ENCODE measurements around the gene HMOX2.
A peak's percentile ranks its signal among the peaks of the same experiment; 100 is the strongest.

HMOX2 gene

GRCh38 chr16:4501071-4501478 is 24.9 kb downstream of the HMOX2 start:
- Mint-ChIP-seq H3K36me3 (ENCODE audit: low read depth) (peaks cover 26% of the 10 kb centered on the region), H3K9me3 (no peaks in the 10 kb centered on the region), H3K27ac (no peak overlapping the region), H3K4me1 (ENCODE audit: low read depth) (peaks cover 61% of the 10 kb centered on the region), H3K4me3 (no peak overlapping the region), H3K27me3 (ENCODE audit: low read depth) (no peaks in the 10 kb centered on the region)
- DNase-seq (ENCODE audit: low spot score): no peak

DNA sequence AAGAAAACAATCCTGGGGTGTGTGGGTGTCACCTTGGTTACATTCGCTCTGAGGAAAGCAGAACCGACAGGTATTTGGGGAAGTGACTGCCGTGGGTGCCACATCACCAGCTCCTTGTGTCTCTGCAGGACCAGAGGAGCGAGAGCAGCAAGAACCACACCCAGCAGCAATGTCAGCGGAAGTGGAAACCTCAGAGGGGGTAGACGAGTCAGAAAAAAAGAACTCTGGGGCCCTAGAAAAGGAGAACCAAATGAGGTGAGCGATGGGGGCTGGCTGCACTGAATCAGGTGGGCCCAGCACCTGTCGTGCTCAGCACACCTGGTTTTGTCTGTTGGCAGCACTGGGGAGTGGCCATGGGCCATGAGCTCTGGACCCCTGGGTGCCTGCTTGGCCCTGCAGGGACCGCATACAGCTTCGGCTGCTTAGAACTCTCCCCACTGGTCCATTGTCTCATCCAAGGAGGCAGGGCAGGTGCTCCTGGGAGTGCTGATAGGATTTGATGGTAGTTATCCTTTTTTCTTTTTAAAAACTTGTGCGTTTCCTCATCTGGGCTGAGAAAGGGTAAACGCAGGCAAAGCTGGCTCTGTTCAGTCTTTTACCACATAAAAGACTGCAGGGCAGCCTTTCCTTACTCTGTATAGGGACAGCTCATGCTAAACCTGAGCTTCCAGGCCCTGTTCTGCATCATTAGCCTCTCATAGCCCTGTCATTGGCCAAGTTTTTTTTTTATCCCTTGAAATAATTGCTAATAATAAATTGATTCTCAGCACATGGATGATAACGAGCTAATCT is 29.4 kb downstream of the HMOX2 start:
- Mint-ChIP-seq H3K4me1 (ENCODE audit: low read depth) (peaks cover 44% of the 10 kb centered on the region), H3K36me3 (ENCODE audit: low read depth) (peaks cover 31% of the 10 kb centered on the region), H3K4me3 (peak overlapping the region; percentile 83), H3K27me3 (ENCODE audit: low read depth) (no peaks in the 10 kb centered on the region), H3K9me3 (no peaks in the 10 kb centered on the region), H3K27ac (peak overlapping the region; percentile 97)
- peak; percentile 63 for DNase-seq (ENCODE audit: low spot score)

- H3K4me3 Mint-ChIP-seq: peak overlapping the region; percentile 83
- H3K27me3 Mint-ChIP-seq (ENCODE audit: low read depth): no peaks in the 10 kb centered on the region
- H3K36me3 Mint-ChIP-seq (ENCODE audit: low read depth): peaks cover 39% of the 10 kb centered on the region
- no peaks in the 10 kb centered on the region for H3K9me3 Mint-ChIP-seq
- DNase-seq (ENCODE audit: low spot score): peak; percentile 40
- H3K27ac Mint-ChIP-seq: peak overlapping the region; percentile 97
- H3K4me1 Mint-ChIP-seq (ENCODE audit: low read depth): peaks cover 42% of the 10 kb centered on the region
Measured at GRCh38 chr16:4506450-4506849, 30.3 kb downstream of the HMOX2 start.

DNA sequence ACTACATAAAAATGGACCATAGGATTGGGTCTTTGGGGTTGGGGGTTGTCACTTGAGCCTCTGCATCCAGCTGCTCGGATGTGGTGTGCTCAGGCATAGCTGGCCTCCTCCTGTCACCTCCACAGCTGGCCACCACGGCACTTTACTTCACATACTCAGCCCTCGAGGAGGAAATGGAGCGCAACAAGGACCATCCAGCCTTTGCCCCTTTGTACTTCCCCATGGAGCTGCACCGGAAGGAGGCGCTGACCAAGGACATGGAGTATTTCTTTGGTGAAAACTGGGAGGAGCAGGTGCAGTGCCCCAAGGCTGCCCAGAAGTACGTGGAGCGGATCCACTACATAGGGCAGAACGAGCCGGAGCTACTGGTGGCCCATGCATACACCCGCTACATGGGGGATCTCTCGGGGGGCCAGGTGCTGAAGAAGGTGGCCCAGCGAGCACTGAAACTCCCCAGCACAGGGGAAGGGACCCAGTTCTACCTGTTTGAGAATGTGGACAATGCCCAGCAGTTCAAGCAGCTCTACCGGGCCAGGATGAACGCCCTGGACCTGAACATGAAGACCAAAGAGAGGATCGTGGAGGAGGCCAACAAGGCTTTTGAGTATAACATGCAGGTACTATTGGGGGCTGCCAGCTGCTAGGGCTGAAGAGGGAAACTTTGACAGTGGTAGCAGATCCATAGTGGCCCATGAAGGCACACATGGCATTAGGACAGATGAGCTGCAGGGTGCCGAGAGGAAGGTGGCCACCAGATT is 31.6 kb downstream of the HMOX2 start:
- H3K27ac Mint-ChIP-seq: no peak overlapping the region
- no peaks in the 10 kb centered on the region for H3K9me3 Mint-ChIP-seq
- H3K36me3 Mint-ChIP-seq (ENCODE audit: low read depth): peaks cover 51% of the 10 kb centered on the region
- H3K27me3 Mint-ChIP-seq (ENCODE audit: low read depth): no peaks in the 10 kb centered on the region
- H3K4me3 Mint-ChIP-seq: no peak overlapping the region
- H3K4me1 Mint-ChIP-seq (ENCODE audit: low read depth): peaks cover 36% of the 10 kb centered on the region
- DNase-seq (ENCODE audit: low spot score): no peak

DNA sequence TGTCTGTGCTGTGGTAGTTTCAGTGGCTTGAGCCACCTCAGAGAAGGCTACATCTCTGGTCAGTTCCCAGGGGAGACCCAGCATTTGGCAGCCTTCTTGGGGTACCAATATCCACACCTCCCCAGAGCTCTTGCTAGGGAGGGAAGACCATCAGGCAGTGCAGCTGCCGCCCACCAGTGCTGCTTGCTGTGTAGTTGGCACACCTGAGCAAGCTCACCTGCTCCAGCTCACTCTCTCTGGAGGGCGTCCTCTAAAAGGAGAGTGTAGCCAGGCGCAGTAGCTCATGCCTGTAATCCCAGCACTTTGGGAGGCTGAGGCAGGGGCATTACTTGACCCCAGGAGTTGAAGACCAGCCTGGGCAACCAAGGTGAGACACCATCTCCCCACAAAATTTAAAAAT is 32.6 kb downstream of the HMOX2 start:
- Mint-ChIP-seq H3K4me1 (ENCODE audit: low read depth) (peaks cover 30% of the 10 kb centered on the region), H3K27ac (no peak overlapping the region), H3K9me3 (no peaks in the 10 kb centered on the region), H3K36me3 (ENCODE audit: low read depth) (peaks cover 54% of the 10 kb centered on the region), H3K27me3 (ENCODE audit: low read depth) (no peaks in the 10 kb centered on the region), H3K4me3 (no peak overlapping the region)
- DNase-seq (ENCODE audit: low spot score): no peak

DNA sequence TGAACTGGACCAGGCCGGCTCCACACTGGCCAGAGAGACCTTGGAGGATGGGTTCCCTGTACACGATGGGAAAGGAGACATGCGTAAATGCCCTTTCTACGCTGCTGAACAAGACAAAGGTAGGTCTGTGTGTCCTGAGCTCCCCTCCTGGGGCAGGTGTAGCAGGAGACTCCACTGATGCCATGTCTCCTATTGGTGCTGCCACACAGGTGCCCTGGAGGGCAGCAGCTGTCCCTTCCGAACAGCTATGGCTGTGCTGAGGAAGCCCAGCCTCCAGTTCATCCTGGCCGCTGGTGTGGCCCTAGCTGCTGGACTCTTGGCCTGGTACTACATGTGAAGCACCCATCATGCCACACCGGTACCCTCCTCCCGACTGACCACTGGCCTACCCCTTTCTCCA is 33.2 kb downstream of the HMOX2 start:
- DNase-seq (ENCODE audit: low spot score): no peak
- Mint-ChIP-seq H3K4me3 (no peak overlapping the region), H3K4me1 (ENCODE audit: low read depth) (peaks cover 31% of the 10 kb centered on the region), H3K27me3 (ENCODE audit: low read depth) (no peaks in the 10 kb centered on the region), H3K9me3 (no peaks in the 10 kb centered on the region), H3K36me3 (ENCODE audit: low read depth) (peaks cover 53% of the 10 kb centered on the region), H3K27ac (no peak overlapping the region)

GRCh38 chr16:4510131-4510530 is 33.9 kb downstream of the HMOX2 start:
- no peak overlapping the region for H3K4me3 Mint-ChIP-seq
- peaks cover 55% of the 10 kb centered on the region for H3K36me3 Mint-ChIP-seq (ENCODE audit: low read depth)
- H3K27ac Mint-ChIP-seq: no peak overlapping the region
- no peak for DNase-seq (ENCODE audit: low spot score)
- H3K9me3 Mint-ChIP-seq: no peaks in the 10 kb centered on the region
- H3K27me3 Mint-ChIP-seq (ENCODE audit: low read depth): no peaks in the 10 kb centered on the region
- H3K4me1 Mint-ChIP-seq (ENCODE audit: low read depth): peaks cover 31% of the 10 kb centered on the region

DNA sequence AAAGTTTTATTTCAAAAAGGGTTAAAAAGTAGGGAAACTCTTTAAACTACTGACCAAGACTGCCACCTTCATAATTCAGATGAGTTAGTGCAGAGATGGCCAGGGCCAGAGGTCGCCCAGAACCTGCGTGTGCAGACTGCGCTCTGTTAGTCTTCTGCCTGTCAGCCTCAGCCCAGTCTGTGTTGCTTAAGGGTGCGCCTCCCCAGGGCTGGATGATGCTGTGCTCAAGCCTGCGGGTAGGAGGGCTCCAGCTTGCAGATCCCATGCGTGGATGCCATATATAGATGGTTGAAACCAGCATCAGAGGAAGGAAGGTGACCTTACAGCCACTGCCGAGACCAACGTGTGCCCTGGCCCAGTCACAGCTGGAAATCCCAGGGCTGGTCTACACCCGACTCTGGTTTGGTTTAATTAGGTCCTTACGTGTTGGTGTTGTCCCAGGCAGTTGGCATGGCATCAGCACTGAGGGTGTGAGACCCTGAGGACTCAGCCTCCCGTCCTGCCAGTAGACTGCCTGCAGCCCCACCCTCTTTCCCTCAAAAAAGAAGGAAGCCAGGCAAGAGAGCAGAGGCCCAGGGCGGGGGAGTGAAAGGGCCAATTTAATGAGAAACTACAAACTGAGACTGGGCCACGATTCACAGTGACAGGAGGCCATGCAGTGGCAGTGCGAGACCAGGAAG is 34.7 kb downstream of the HMOX2 start:
- Mint-ChIP-seq H3K27me3 (ENCODE audit: low read depth) (no peaks in the 10 kb centered on the region), H3K9me3 (no peaks in the 10 kb centered on the region), H3K4me1 (ENCODE audit: low read depth) (peaks cover 31% of the 10 kb centered on the region), H3K27ac (peak overlapping the region; percentile 62), H3K4me3 (no peak overlapping the region), H3K36me3 (ENCODE audit: low read depth) (peaks cover 58% of the 10 kb centered on the region)
- no peak for DNase-seq (ENCODE audit: low spot score)

GRCh38 chr16:4511441-4512082 is 35.4 kb downstream of the HMOX2 start:
- Mint-ChIP-seq H3K27me3 (ENCODE audit: low read depth) (no peaks in the 10 kb centered on the region), H3K9me3 (no peaks in the 10 kb centered on the region), H3K27ac (peak overlapping the region; percentile 62), H3K4me1 (ENCODE audit: low read depth) (peaks cover 30% of the 10 kb centered on the region), H3K36me3 (ENCODE audit: low read depth) (peaks cover 53% of the 10 kb centered on the region), H3K4me3 (no peak overlapping the region)
- DNase-seq (ENCODE audit: low spot score): no peak

DNA sequence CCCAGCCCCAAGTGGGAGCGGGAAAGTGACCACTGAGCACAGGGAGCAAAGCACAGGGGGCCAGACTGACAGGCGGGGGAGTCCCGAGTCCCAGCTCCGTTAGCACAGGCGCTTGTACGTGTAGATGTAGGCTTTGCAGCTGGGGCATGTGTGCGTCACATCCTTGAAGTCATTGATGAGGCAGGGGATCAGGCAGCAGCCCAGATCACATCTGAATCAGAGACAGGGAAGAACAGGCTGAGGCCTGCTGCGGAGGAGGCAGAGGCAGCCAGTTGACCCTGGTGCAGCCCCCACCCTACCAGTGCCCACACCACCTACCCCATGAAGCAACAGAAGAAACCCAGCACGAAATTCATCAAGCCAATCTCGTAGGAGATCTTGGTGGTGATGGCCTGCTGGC is 36.3 kb downstream of the HMOX2 start:
- peaks cover 50% of the 10 kb centered on the region for H3K36me3 Mint-ChIP-seq (ENCODE audit: low read depth)
- H3K27me3 Mint-ChIP-seq (ENCODE audit: low read depth): no peaks in the 10 kb centered on the region
- no peak for DNase-seq (ENCODE audit: low spot score)
- H3K4me3 Mint-ChIP-seq: no peak overlapping the region
- peaks cover 36% of the 10 kb centered on the region for H3K4me1 Mint-ChIP-seq (ENCODE audit: low read depth)
- H3K27ac Mint-ChIP-seq: peak overlapping the region; percentile 77
- no peaks in the 10 kb centered on the region for H3K9me3 Mint-ChIP-seq

- Mint-ChIP-seq H3K9me3 (no peaks in the 10 kb centered on the region), H3K4me3 (peak overlapping the region; percentile 12), H3K4me1 (ENCODE audit: low read depth) (peaks cover 36% of the 10 kb centered on the region), H3K36me3 (ENCODE audit: low read depth) (peaks cover 42% of the 10 kb centered on the region), H3K27me3 (ENCODE audit: low read depth) (no peaks in the 10 kb centered on the region), H3K27ac (peak overlapping the region; percentile 78)
- DNase-seq (ENCODE audit: low spot score): no peak
Measured at GRCh38 chr16:4513086-4513860, 37.1 kb downstream of the HMOX2 start.

- H3K4me1 Mint-ChIP-seq (ENCODE audit: low read depth): peaks cover 36% of the 10 kb centered on the region
- peak overlapping the region; percentile 92 for H3K27ac Mint-ChIP-seq
- DNase-seq (ENCODE audit: low spot score): no peak
- peaks cover 41% of the 10 kb centered on the region for H3K36me3 Mint-ChIP-seq (ENCODE audit: low read depth)
- no peaks in the 10 kb centered on the region for H3K27me3 Mint-ChIP-seq (ENCODE audit: low read depth)
- no peaks in the 10 kb centered on the region for H3K9me3 Mint-ChIP-seq
- H3K4me3 Mint-ChIP-seq: peak overlapping the region; percentile 78
Measured at GRCh38 chr16:4513881-4514280, 37.7 kb downstream of the HMOX2 start.

DNA sequence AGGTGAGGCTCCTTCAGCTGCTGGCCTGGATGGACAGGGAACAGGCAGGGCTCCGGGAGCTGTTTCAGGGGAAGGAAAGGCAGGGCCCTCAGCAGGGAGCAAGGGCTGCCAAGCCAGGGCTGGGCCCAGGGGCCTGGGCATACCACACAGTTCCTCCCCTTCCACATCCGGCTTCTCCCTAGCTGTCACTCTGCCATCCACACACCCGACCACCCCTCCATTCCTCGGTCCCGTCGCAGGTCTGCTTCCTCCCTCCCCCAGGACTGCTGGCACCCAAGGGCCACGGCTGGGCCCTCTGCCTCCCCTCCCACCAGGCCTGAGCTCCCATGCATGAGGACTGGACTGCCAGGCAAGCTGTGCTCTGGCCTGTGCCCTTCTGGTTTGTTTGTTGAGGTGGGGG is 38.4 kb downstream of the HMOX2 start:
- Mint-ChIP-seq H3K4me1 (ENCODE audit: low read depth) (peaks cover 36% of the 10 kb centered on the region), H3K9me3 (no peaks in the 10 kb centered on the region), H3K36me3 (ENCODE audit: low read depth) (peaks cover 41% of the 10 kb centered on the region), H3K27me3 (ENCODE audit: low read depth) (no peaks in the 10 kb centered on the region), H3K4me3 (peak overlapping the region; percentile 78), H3K27ac (peak overlapping the region; percentile 92)
- no peak for DNase-seq (ENCODE audit: low spot score)
